ENCODE results near the gene NAA35.
"Not testable (repeated sequence)": the region's sequence is repeated elsewhere in the genome, so short reads cannot be mapped to it uniquely, and the experiment has no call there.

The NAA35 gene

DNA sequence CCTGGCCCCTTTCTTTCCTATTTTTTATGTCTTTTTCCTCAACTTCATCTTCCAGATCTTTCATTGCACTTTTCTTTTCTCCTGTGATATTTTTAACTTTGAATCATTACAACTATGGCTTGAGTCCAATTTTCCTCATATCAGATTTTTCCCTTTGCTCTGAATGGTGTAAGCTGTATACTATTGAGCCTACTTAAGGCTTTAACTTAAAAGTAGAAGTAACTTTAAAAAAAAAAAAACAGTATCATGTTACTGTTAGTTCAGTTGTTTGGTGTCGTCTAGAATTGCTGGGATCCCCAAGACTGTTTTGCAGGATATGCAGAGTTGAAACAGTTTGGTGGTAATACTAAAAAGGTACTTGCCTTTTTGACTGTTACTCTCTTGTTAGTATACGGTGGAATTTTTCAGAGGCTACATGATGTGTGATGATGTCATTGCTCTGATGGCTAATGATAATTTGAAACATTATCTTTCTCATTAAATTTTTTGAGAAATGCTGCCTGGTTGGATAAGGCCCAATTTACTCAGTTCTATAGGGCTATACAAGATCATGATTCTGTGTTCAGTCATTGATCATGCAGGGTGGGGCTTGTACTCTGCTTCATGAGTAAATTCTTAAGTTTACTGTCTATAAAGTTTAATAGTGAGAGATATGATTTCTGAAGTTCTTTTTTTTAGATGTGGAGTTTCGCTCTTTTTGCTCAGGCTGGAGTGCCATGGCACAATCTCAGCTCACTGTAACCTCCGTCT lies 8.8 kb downstream of the NAA35 start:
- DNase-seq = no peak

DNA sequence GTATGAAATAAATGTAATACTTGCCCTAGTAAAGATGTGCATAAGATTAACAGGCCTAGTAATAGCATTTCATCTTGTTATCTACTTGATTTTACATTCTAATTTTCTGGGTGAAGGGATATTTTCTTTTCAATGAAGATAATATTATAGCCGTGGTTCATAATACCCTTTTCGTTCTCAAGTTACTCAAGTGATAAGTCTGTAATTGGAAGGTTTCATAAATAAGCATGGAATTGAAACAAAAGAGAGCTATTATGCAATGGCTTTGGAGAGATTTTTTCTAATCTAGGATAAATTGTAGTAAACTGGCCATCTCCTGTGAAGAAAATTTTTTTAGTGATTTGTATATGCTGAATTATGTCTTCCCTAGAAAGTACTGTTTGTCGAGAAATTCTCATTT lies 19.0 kb downstream of the NAA35 start:
- no peak for DNase-seq

DNA sequence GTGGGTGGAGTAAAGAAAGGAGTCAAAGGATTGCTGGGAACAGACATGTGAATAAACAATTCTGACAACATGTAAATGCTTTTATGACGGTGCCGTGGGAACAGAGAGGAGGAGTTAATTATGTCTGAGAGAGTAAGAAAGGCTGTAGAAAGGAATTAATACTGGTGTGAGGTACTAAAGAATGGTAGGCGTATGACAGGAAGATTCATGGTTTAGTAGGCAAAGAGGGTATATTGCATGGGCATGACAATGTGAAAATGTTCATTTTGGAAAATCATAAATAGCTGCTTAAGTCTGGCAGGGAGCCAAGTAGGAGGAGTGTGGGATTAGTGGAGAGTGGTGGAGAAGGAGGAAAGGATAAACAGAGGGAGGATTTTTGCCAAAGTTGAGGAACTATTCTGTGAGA lies 19.7 kb downstream of the NAA35 start:
- no peak for DNase-seq

DNA sequence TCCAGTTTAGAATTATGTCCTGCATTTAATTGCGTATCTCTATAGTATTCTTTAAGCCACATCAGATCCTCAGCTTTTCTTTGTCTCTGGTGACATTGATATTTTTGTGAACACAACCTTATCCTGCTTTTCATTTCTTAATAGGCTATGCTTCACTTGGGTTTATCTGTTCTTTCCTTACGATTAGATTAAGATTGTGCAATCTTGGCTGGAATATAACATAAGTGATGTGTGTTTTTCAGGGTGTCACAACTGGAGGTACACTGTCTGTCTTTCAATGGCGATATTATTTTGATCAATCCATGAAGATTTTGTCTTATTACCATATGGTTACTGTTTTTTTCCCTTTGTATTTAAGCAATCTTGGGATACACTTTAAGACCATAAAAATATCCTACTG lies 23.6 kb downstream of the NAA35 start:
- DNase-seq = no peak

DNA sequence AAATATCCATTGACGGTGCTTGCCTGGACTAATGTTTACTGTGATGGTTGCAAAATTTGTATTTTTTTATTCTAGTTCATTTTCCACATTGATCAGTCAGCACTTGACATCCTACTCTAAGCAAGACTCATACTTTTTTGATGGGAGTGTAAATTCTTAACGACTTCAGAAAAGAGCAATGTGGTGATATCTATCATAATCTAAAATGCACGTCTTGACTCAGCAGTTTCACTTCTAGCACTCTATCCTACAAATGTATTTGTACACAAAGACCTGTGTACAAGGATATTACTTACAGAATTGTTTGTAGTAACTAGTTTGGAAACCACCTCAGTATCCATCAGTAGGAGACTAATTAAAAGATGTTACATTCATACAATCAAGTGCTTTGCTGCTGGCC lies 24.0 kb downstream of the NAA35 start:
- no peak for DNase-seq

DNA sequence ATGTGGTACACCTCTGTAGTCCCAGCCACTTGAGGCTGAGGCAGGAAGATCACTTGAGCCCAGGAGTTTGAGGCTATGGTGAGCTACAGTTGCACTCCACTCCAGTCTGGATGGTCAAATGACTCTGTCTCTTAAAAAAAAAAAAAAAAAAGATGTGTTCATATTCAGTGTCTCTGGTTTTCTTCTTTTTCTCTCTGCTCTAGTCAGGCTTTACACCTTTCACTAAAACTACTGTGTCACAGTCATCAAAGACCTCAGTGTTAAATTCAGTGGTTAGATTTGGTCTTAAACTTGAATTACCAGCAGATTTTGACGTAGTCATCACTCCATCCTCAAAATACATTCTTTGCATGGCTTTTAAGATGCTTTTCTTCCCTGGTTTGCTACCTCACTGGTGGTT lies 28.8 kb downstream of the NAA35 start:
- DNase-seq = no peak

DNA sequence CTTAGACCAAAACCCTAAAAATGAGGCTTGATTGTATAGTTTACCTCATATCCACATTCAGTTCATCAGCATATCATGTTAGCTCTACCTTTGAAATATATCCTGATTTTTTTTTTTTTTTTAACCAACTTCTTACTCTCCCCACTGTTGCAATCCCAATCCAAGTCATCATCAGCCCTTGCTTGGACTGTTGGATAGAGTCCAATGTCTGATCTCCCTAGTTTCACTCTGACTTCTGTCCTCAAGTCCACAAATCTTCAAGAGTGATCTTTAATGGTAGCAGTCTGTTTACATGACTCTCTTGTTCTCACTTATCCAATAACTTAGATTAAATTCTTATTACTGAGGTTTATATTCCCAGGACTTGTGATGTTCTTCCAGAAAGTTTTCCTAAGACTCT lies 30.8 kb downstream of the NAA35 start:
- DNase-seq = no peak

DNA sequence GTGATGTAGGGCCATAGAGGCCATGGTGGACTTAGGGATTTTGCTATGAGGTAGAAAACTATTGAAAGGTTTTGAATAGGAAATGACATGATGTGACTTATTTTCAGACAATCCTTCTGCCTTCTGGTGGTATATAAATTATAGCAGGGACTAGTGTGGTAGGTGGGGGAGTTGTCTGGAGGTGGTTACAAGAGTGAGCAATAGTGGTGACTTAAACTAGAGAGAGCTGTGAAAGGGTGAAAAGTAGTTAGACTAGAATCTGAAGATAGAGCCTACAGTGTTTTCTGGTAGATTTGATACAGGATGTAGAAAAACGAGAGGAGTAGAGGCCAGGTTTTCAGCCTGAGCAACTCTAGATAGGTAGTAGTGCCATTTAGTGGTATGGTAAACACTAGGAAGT lies 32.3 kb downstream of the NAA35 start:
- DNase-seq = no peak

DNA sequence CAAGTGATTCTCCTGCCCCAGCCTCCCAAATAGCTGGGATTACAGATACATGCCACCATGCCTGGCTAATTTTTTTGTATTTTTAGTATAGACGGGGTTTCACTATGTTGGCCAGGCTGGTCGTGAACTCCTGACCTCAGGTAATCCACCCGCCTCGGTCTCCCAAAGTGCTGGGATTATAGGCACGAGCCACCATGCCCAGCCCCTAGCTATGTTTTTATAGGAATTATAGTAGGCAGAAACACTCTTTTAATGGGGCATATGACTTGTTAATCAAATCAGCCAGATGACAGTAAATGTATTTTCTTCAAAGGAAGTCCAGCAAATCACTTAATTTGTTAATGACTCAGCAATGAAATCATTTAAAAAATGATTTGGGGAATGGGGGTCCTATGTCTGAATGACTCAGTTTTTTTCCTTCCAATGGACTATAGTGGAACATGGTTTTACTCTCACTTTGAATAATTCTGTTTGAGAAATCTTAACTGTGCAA lies 33.2 kb downstream of the NAA35 start:
- DNase-seq = not testable (repeated sequence)

DNA sequence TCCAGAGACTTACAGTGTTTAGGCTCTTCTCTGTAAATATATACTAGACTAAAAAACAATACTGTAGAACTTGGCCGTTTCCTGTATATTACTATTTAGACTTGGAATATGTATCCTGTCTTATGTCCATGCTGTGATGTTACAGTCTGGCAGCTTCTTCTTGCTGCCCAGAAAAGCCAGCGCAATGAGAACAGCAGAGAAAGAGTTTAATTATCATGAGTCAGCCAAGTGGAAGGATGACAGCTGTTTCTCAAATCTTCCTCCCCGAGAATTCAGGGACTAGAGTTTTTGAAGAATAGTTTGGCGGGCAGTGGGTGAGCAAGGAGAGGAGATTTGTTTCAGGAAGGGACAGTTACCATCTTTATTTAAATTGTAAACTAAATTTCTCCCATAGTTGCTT lies 37.5 kb downstream of the NAA35 start:
- no peak for DNase-seq

DNA sequence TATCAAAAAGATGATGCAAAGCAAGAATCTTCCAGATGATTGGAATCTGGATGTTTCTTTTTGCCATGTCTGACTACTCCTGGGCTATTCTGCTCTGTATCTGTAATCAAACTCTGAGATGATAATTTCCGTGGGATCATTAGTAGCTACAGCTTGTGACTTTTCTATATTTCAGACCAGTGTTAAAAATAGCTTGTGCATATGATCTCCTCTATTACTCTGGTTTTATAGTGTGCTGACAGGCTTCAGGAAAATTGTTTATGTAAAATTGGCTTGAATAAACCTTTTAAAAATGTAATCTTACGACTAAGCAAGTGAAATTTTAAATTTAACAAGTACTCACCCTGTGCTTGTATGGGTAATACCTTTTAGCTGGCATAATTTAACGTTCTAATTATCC lies 40.4 kb downstream of the NAA35 start:
- DNase-seq = no peak

DNA sequence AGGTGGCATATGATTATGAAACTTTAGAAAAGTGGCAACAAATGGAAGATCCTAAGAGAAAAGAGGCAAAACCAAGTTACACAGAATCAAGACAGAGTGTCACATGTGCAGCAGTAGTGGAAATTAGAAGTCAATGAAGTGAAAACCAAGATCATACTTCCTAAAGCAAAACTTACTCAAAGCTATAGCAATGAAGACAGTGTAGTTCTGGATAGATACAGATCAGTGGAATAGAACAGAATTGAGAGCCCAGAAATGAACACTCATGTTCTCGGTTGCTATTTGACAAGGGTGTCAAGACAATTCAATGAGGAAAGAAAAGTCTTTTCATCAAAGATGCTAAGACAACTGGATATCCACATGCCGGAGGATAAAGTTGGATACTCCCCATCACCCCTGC lies 43.5 kb downstream of the NAA35 start:
- DNase-seq = no peak

DNA sequence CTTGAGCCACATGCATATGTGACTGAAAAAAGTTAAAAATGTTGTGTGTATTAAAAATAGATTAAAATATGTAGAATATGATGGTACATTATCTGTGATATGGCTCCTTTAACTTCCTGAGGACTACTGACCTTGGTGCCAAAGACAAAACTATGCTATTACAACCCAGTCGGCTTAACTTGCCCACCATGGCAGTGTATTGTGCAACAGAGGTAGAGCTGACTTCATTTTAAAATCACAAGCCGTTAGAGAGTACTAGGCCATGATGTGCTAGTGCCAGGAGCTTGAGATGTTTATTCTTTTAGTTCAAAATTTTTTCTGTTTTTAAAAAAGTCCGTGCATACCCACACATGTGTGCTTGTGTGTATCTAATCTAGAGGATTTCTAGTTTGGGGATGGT lies 46.3 kb downstream of the NAA35 start:
- DNase-seq = no peak

DNA sequence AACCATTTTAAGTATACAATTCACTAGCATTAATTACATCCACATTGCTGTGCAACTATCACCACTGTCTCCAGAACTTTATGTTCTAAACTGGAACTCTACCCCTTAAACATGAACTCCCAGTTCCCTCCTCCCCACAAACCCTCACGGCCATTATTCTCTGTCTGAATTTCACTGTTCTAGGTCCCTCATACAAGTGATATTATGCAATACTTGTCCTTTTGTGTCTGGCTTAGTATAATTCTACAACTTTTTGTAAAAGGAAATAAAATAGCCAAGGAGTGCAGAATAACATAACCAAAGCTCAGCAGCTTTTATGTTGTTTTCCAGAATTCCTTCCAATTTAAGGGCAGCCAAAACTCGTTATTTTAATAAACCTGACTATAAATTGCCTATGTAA lies 53.2 kb downstream of the NAA35 start:
- DNase-seq = no peak

DNA sequence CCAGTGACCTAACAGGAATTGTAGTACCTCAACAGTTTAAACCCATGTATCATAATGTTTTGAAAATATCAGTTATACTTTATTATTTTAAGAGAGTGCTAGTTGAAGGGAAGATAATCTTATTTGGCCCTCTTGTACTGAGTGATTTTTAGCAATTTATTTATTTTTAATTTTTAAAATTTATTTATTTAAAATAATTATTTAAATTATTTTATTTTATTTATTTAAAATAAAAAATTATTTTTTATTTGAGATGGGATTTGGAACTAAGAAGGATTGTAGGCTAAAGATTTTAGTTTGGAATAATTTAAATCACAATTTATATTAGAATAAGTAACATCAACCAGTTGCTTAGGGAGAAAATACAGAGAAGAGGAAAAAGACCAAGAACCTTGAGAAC lies 54.2 kb downstream of the NAA35 start:
- no peak for DNase-seq

DNA sequence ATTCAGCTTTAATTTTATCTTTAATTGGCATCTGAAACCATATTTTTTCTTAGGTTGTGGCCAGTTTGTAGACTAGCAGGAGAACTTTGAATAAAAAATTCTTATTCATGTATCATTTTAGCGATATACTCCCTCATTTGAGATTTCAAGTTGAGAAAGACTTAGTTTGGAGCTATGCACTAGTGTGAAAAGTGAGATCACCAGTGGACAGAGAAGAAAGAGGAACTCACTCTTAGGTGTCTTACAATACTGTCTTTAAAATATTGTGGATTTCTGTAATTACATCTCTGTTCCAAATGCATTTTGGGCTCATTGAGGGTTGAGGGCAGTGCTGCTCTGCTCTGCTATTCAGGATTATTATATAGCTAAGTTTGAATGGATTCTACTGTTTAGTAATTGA lies 54.7 kb downstream of the NAA35 start:
- no peak for DNase-seq

DNA sequence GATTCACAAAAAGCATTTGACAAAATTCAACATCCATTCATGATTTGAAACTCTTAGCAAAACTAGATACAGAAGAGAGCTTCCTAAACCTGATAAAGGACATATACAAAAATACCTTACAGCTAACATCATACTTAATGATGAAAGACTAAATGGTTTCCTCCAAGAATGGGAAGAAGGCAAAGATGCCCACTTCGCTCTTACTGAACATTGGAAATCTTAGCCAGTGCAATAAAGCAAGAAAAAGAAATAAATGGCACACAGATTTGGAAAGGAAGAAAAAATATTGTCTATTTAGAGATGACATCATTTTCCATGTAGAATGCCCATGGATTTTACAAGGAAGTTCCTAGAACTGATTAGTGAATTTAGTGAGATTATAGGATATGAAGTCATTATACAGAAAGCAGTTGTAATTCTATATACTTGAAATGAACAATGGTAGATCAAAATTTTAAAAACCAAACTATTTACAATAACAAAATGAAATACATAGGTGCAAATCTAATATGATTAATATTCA lies 64.4 kb downstream of the NAA35 start:
- DNase-seq = no peak

DNA sequence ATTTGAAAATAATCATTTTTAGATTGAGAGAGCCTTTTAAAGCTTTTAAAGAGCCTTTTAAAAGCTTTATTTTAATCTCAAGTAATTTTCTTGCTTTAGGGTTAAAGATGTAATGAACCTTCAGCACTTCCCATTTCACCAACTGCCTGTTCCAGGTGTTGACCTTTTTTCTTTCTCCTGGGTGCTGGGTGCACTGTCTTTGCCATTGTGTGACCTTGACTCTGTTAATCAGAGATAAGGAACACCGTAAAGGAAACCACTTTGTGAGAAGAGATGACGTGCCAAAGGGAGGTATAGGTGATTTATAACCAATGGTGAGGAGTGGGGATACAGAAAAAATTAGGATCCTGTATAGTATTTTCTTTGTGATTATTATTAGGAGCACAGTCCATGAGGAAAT lies 68.2 kb downstream of the NAA35 start:
- no peak for DNase-seq

DNA sequence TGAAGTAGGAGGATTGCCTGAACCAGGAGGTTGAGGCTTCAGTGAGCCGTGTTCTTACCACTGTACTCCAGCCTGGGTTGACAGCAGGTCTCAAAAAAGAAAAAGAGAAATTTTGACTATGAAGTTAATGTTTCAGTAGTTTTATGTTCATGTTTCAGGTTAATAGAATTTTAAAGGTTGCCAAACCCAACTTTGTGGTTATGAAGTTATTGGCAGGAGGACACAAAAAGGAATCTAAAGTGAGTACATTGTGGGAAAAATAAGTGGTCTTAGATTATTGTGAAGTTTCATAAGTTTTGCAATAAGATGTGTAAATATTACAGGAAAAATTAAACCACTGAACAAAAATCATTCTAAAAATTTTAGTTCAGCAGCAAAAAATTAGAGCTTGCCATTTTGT lies 79.8 kb downstream of the NAA35 start:
- no peak for DNase-seq

DNA sequence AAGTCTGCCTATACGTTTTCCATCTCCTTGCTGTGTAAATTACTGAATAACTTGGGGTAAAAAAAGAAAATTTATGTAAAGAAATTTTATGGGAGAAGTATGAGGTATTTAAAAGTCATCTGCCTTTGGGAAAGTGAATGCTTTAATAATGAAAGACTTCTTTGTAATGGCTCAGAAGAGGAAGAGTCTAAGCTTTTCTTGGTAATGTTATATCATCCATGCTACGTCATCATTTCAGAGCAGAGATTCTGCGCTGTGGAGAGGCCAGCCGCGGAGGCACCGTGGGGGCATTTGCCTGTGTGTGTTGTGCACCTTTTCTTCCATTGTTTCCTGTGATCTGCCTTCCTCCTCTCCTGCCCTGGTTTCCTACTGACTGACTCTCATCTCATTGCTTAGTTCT lies 80.2 kb downstream of the NAA35 start:
- no peak for DNase-seq

DNA sequence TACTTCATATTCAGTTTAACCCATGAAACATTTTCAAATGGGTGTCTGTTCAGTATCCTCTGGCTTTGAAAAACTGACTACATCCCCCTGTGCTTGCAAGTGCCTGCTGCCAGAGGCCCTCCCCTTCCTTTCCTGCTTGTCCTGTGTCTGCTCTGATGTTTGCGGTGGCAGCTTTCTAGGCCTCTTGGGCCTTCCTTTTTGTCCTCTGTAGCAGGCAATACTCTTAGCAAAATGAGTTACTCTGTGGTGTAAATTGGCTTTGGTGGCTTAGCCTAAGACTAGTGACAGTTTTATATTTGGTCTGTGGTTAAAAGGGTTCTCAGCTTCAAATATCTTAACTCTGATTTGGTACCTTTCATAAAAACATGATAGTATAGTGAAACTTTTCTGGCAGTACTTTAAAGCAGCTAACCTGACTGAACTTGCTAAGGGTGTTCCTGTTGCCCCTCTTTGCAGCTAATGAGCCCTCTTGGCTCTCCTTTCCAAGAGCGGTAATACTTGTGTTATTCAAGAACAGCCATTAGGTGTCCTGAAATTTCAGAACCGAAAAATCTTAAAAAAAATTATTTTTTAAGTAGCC lies 81.8 kb downstream of the NAA35 start:
- DNase-seq = no peak

DNA sequence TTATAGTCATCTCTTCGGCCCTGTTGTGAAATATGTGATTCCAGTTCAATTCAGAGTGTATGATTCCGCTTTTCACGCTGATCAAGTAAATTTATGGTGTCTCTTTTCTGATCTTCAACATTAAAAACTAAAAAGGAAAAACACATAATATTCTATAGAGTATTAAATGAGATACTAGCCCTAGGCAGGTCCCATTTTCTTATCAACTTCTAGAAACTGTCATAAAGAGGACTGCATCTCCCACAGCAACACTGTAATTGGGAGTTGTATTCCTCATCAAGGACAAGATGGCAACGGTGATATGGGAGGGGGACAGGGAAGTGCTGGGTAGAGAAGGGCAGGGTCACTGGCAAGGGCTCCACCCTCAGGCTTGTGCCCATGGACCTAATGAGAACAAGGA lies 86.8 kb downstream of the NAA35 start:
- no peak for DNase-seq

DNA sequence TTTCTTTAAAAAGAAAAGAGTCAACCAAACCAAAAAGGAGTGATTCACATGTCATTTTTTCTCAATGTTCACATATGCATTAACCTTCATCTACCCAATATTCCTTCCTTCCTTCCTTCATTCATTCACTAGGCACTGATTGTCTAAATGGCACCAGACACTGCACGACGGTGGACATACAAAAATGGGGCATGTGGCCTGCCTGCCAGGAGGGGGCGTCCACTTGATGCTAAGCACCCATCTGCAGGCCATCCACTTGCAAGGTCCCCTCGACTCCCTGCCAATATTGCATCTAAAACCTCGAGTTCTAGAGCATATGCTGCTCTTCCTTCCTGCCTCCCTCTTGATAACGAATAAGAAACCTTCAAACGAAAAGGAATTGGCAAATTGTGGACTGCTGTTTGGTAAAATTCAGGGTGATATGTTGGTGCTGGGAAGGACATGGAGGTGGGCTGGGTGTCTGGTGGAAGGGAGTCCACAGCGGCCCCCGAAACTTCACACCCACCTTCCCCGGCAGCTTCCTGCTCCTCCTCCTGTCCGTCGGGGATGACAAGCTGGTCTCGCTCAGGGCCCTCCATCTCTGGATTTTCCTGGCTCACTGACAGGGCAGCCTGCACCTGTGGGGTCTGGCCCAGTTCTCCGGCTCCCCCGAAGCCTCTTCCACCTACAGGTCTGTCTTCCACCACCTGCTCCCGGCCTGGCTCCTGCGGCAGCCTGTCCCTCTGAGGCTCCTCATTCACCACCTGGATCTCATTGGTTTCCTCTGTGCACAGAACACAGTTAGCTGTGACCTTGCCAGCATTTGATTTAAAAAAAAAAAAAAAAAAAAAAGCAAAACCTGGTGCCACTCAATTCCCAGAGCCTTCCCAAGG lies 94.2 kb downstream of the NAA35 start:
- DNase-seq = no peak

Data from activated T-cell treated with anti-CD3 and anti-CD28 coated beads for 4 hours (primary cell).